UCSD-AML1 (cell line): ENCODE measurements around the gene ZFR.
"Not testable (repeated sequence)": the region's sequence is repeated elsewhere in the genome, so short reads cannot be mapped to it uniquely, and the experiment has no call there.

Experiments used
- DNase-seq: peaks from one replicate; lab custom pipeline; 2025; ENCODE audit not compliant: unreplicated experiment; lab: John Stamatoyannopoulos, UW

The ZFR gene

GRCh38 chr5:32413466-32414263, 30.9 kb downstream of the ZFR start:
- DNase-seq = no peak

GRCh38 chr5:32410630-32411029, 33.9 kb downstream of the ZFR start:
- DNase-seq = no peak

GRCh38 chr5:32406650-32407049, 37.9 kb downstream of the ZFR start:
- DNase-seq = no peak

GRCh38 chr5:32405507-32405906, 39.0 kb downstream of the ZFR start:
- DNase-seq = no peak

- no peak for DNase-seq
These were observed 40.8 kb downstream of the ZFR start for GRCh38 chr5:32403760-32404159.

GRCh38 chr5:32400401-32400800, 44.1 kb downstream of the ZFR start:
- no peak for DNase-seq

GRCh38 chr5:32398754-32399153, 45.8 kb downstream of the ZFR start:
- not testable (repeated sequence) for DNase-seq

GRCh38 chr5:32394981-32395380, 49.6 kb downstream of the ZFR start:
- no peak for DNase-seq

- no peak for DNase-seq
These were observed 52.5 kb downstream of the ZFR start for GRCh38 chr5:32392039-32392438.

GRCh38 chr5:32390819-32391591, 53.5 kb downstream of the ZFR start:
- no peak for DNase-seq

- DNase-seq = no peak
These were observed 56.0 kb downstream of the ZFR start for GRCh38 chr5:32388432-32389129.

GRCh38 chr5:32387841-32388240, 56.7 kb downstream of the ZFR start:
- DNase-seq = no peak

GRCh38 chr5:32387211-32387610, 57.3 kb downstream of the ZFR start:
- DNase-seq = no peak

- DNase-seq = no peak
These were observed 59.9 kb downstream of the ZFR start for GRCh38 chr5:32384621-32385020.

- no peak for DNase-seq
These were observed 61.0 kb downstream of the ZFR start for GRCh38 chr5:32383586-32383985.

- DNase-seq = no peak
These were observed 61.5 kb downstream of the ZFR start for GRCh38 chr5:32383065-32383464.

- no peak for DNase-seq
These were observed 65.1 kb downstream of the ZFR start for GRCh38 chr5:32379421-32379820.

GRCh38 chr5:32378966-32379365, 65.6 kb downstream of the ZFR start:
- DNase-seq = no peak

- DNase-seq = no peak
These were observed 74.9 kb downstream of the ZFR start for GRCh38 chr5:32369542-32370155.

GRCh38 chr5:32369032-32369431, 75.5 kb downstream of the ZFR start:
- DNase-seq = no peak

- DNase-seq = not testable (repeated sequence)
These were observed 77.3 kb downstream of the ZFR start for GRCh38 chr5:32367271-32367670.
